GM04504 (cell line): ENCODE measurements around the gene CCR7.
"Not testable (repeated sequence)": the region's sequence is repeated elsewhere in the genome, so short reads cannot be mapped to it uniquely, and the experiment has no call there.

Experiments
- DNase-seq: peaks from one replicate; pipeline ENCODE4 v3.0.0-alpha.2; 2012; ENCODE audit warnings: low read depth

The CCR7 gene

DNA sequence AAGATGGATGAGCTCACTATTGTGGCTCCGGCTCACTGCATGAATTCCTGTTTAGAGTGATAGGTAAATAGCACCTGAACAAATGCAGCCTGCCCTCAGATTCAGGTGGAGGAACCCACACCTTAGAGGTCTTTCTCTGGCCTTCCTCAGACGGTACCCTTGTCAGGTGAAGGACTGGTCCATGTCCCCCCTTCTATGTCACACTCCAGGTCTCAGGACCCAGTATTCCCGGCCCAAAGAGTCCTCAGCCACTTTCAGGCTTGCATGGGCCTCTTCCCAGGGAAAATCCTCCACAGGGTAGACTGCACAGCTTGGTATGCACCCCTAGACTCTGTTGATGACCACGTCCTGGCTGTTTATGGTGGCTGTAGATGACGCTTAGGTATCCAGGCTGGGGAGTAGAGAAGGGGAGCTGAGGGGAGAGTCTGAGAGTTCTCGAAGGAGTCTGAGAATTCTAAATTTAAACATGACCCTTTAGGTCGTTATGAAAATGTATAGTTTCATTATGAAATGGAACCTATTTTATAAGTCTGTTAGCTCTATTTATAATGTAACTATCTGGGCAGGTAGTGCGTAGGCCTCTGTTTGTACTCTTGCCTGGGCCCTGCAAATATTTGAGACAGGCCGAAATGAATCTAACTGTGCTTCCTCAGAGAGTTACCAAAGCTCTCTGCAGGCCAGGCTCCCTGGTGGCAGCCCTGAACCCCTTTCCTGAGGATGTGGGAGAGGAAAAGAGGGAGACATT is 32.5 kb upstream of the CCR7 start:
- no peak for DNase-seq

DNA sequence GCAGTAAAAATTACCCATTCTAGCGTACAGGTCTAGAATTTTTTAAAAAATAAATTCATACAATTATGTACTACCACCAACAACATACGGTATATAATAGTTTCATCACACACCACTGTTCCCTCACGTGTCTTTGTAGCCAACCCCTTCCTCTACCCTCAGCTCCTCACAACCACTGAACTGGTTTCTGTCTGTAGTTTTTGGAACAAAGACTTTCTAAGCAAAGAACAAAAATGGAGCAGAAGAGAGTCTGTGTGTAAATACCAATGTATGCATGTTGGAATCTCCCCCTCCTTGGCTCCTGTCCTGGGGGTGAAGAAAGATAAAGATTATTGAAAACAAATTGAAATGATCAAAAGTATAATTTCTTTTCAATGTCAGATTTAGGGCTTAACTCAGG is 31.9 kb upstream of the CCR7 start:
- no peak for DNase-seq

DNA sequence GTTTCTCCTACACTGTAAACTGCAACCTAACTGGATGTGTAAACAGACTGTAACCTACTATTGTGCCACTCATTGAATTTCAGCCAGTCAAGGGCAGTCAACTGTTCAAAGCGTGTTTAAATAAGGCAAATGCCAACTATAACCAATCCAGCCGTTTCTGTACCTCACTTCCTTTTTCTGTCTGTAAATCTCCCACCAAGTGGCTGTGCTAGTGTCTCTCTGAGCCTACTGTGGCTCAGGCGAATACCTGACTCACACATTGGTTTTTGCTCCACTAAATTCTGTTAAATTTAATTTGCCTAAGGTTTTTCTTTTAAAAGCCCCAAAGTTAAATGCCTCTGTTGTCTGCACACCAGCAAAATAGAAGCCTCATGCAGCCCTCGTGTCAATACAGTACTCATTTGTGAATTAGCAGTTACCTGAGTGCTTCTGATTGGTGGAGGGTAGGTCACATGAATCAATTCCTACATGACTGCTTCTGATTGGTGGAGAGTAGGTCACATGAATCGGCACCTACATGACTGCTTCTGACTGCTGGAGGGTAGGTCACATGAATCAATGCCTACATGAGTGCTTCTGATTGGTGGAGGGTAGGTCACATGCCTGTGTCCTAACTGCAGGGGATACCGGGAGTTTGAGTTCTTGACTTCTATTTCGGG is 31.1 kb upstream of the CCR7 start:
- no peak for DNase-seq

GRCh38 chr17:40590742-40591141 is 25.5 kb upstream of the CCR7 start:
- no peak for DNase-seq

- DNase-seq = no peak
These were observed 23.3 kb upstream of the CCR7 start for GRCh38 chr17:40588552-40588951.

- DNase-seq = not testable (repeated sequence)
These were observed 21.0 kb upstream of the CCR7 start for GRCh38 chr17:40586264-40586663.

GRCh38 chr17:40584950-40585349 is 19.7 kb upstream of the CCR7 start:
- not testable (repeated sequence) for DNase-seq

GRCh38 chr17:40582328-40582901 is 17.1 kb upstream of the CCR7 start:
- DNase-seq = no peak

GRCh38 chr17:40580140-40580539 is 14.9 kb upstream of the CCR7 start:
- no peak for DNase-seq

- DNase-seq = no peak
These were observed 14.2 kb upstream of the CCR7 start for GRCh38 chr17:40579471-40579870.

- no peak for DNase-seq
These were observed 12.4 kb upstream of the CCR7 start for GRCh38 chr17:40577611-40578065.

GRCh38 chr17:40576113-40576740 is 11.0 kb upstream of the CCR7 start:
- no peak for DNase-seq

GRCh38 chr17:40574292-40574691 is 9.0 kb upstream of the CCR7 start:
- no peak for DNase-seq

GRCh38 chr17:40572245-40572993 is 7.1 kb upstream of the CCR7 start:
- not testable (repeated sequence) for DNase-seq

GRCh38 chr17:40568074-40568836 is 3.0 kb upstream of the CCR7 start:
- no peak for DNase-seq

DNA sequence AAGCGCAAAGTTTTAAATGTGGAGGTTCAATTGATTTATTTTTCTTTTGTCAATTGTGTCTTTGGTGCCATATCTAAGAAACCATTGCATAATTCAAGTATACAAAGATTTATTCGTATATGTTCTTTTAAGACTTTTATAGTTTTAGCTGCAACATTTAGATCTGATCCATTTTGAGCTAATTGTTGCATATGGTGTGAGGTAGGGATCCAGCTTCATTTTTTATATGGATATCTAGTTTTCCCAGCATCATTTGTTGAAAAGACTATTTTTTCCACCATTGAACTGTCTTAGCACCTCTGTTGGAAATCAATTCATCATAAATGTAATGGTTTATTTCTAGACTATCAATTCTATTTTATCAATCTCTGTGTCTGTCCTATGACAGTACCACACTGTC is 2.1 kb upstream of the CCR7 start:
- DNase-seq = no peak

GRCh38 chr17:40565769-40566409 is 617 bp upstream of the CCR7 start:
- DNase-seq = no peak

- DNase-seq = no peak
These were observed 933 bp downstream of the CCR7 start for GRCh38 chr17:40564195-40564882.

- no peak for DNase-seq
These were observed 1.8 kb downstream of the CCR7 start for GRCh38 chr17:40563220-40564052.
